Coronary artery (tissue), 2 donors: ENCODE data around the gene KCNK1.

Experiments used
- DNase-seq: peaks from one replicate; pipeline ENCODE4 v3.0.0-alpha.2; 2017; ENCODE audit warnings: low spot score
- H3K27ac ChIP-seq, 2 donors: fragments of 200-600 bp; sonication (generic); one replicate each; pipeline ENCODE4 v1.5.1; 2016 to 2019
- H3K4me3 ChIP-seq: fragments of 200-600 bp; sonication (generic); 2 replicates; pipeline ENCODE4 v1.5.1; 2016; ENCODE audit warnings: mild to moderate bottlenecking, moderate library complexity
- CTCF ChIP-seq: fragments of 200-600 bp; sonication (generic); IDR thresholded peaks from one replicate; pipeline ENCODE4 v1.5.1; 2019; ENCODE audit warnings: antibody characterized with exemption

The KCNK1 gene

GRCh38 chr1:233707153-233707879 is 93.4 kb downstream of the KCNK1 start:
- H3K27ac ChIP-seq, result no peak overlapping the region
- DNase-seq, result no peak
- no peak overlapping the region for H3K4me3 ChIP-seq
- no peak for TF ChIP-seq CTCF

DNA sequence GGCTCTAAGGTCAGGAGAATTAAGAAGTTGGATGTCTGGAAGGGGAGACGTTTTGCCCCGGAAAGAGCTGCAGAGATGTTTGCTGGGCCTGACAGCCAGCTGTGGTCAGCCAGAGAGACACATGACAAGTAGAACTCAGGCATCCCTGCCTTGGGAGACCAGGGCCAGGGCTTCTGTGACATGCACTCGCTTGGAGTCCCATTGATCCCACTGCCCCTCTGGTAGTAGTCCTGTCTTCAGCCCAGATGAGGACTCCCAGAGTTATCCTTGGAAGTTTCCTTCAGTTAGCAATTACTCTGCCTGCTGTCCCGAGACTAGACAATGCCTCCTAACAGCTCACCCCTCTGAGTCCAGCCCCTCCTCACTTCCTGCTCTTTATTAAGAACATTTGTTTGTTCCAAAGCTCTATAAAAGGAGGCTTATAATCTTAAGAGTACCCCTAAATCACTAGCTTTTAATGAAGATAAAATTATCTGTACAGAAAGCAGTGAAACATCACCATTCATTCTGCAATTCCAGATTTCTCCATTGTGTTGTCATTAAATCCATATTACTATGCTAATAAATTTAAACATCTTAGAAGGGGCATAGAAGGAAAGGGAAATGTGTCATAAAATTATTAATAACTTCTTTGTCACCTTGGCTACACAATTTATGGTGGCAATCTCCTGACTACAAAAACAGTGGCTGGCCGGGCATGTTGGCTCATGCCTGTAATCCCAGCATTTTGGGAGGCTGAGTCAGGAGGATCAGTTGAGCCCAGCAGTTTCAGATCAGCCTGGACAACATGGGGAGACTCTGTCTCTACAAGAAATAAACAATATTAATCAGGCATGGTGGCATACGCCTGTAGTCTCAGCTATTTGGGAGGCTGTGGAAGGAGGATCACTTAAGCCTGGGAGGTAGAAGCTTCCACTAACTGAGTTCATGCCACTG is 94.2 kb downstream of the KCNK1 start:
- no peak for TF ChIP-seq CTCF
- Histone ChIP-seq H3K27ac (no peak overlapping the region), H3K4me3 (no peak overlapping the region)
- no peak for DNase-seq

- TF ChIP-seq CTCF, result no peak
These were observed 96.1 kb downstream of the KCNK1 start for GRCh38 chr1:233710031-233710430.

DNA sequence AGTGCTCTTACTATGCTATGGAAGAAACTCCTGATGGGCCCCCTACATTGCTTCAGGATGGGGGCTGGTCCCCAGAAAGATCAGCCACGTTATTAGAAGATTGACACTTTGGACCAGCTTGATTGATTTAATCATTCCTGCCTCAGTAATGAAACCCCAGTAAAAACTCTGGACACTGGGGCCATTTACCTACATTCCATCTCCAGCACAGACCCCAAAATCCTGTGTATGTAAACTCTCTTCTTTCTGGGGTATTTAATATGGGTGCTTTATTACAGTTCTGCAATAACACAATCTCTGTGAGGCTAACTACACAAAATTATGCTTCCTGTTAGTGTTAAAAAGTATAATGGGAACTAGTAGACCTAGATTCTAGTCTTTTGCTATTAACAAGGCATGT is 96.6 kb downstream of the KCNK1 start:
- no peak for DNase-seq
- H3K27ac ChIP-seq, result no peak overlapping the region
- TF ChIP-seq CTCF, result no peak

More at GRCh38 chr1:233710031-233710430, 96.1 kb downstream of the KCNK1 start:
- no peak for DNase-seq
- Histone ChIP-seq H3K4me3 (no peak overlapping the region), H3K27ac (no peak overlapping the region)

GRCh38 chr1:233714631-233715217 is 100.8 kb downstream of the KCNK1 start:
- Histone ChIP-seq H3K27ac (no peak overlapping the region), H3K4me3 (no peak overlapping the region)
- no peak for TF ChIP-seq CTCF
- no peak for DNase-seq

More for the DNA sequence above, 96.6 kb downstream of the KCNK1 start:
- H3K4me3 ChIP-seq, result no peak overlapping the region

GRCh38 chr1:233718057-233718456 is 104.2 kb downstream of the KCNK1 start:
- H3K27ac ChIP-seq, result no peak overlapping the region

More at GRCh38 chr1:233718057-233718456, 104.2 kb downstream of the KCNK1 start:
- H3K4me3 ChIP-seq, result no peak overlapping the region
- DNase-seq, result no peak
- no peak for TF ChIP-seq CTCF
